HepG2 (cell line): Measurements from ENCODE around the gene SEZ6. TPM values are rescaled to one million over a fixed set of nuclear protein-coding genes. Genes with fewer than 3 reads are reported as not detected.
A peak's percentile ranks its signal among the peaks of the same experiment; 100 is the strongest.

Experiments
- ATAC-seq: fragments of 200-7000 bp; cut with Tn5 transposase; 3 replicates; pipeline ENCODE4 v1.9.1; 2020; ENCODE audit warnings: mild to moderate bottlenecking, moderate library complexity
- BruUV-seq: library from RNA; stranded (reverse); fragments of 400-500 nt; replicated peaks from 2 replicates; lab custom pipeline; 2021; lab: Mats Ljungman, UMichigan
- CTCF ChIA-PET: fragments of 300-600 bp; formaldehyde crosslinking; extraction: SDS; loops from one replicate; lab custom pipeline; 2021; ENCODE audit warnings: low total read pairs, inconsistent platforms, low intra/inter-chr PET ratio; lab: Yijun Ruan, JAX
- POLR2A ChIA-PET: fragments of 350-600 bp; sonication (Branson Sonifier 250); formaldehyde crosslinking; loops from one replicate; lab custom pipeline; 2020; ENCODE audit warnings: antibody characterized with exemption, inconsistent platforms; lab: Yijun Ruan, JAX
- DNase-seq: peaks from one replicate; pipeline ENCODE4 v3.0.0-alpha.2; 2015; ENCODE audit warnings: low spot score
- FAIRE-seq: peaks from 3 replicates; lab custom pipeline; 2011; peaks lifted over from hg19 to GRCh38; lab: Jason Lieb, UNC
- H2AFZ ChIP-seq: one replicate; pipeline ENCODE4 v1.6.1; 2011; ENCODE audit warnings: low read length, inconsistent platforms
- H3K27ac ChIP-seq: fragments of 300-600 bp; 3 replicates; pipeline ENCODE4 v1.8.0; 2011; ENCODE audit warnings: mixed run types, mild to moderate bottlenecking, mixed read lengths, low read length, inconsistent platforms; ENCODE audit not compliant: insufficient read depth; ENCODE audit errors: extremely low read length
- H3K27me3 ChIP-seq, 2 experiments: fragments of 200-600 bp in 1 of 2; 2 replicates in 1 of 2; 3 replicates in 1 of 2; pipeline versions ENCODE4 v1.6.0 to v1.8.0; 2011; ENCODE audit warnings: low read length in 2 of 2, mild to moderate bottlenecking in 2 of 2, moderate library complexity in 2 of 2, inconsistent platforms in 1 of 2; ENCODE audit not compliant: insufficient read depth in 2 of 2, control insufficient read depth in 1 of 2
- H3K36me3 ChIP-seq, 2 experiments: fragments of 200-600 bp in 1 of 2; replicated peaks in 1 of 2; 2 replicates in 1 of 2; 3 replicates in 1 of 2; pipeline versions ENCODE4 v1.5.1 to v1.8.0; 2011; ENCODE audit warnings: low read length in 2 of 2, inconsistent platforms in 1 of 2; ENCODE audit not compliant: insufficient read depth in 2 of 2, control insufficient read depth in 1 of 2
- H3K4me1 ChIP-seq: 2 replicates; pipeline ENCODE4 v1.5.1; 2012; ENCODE audit warnings: low read length, inconsistent platforms; ENCODE audit not compliant: insufficient read depth
- H3K4me2 ChIP-seq: 2 replicates; pipeline ENCODE4 v1.6.0; 2011; ENCODE audit warnings: low read depth, low read length, inconsistent platforms
- H3K4me3 ChIP-seq, 3 experiments: fragments of 200-600 bp in 1 of 3; sonication (generic), shearing (Covaris generic) in 1 of 3; replicated peaks in 1 of 3; 2 replicates each; pipeline ENCODE4 v1.5.1; 2011 to 2016; ENCODE audit warnings: low read length in 3 of 3, inconsistent platforms in 2 of 3, low read depth in 2 of 3, mild to moderate bottlenecking in 2 of 3, control low read depth in 1 of 3, mixed read lengths in 1 of 3; ENCODE audit not compliant: insufficient read depth in 1 of 3
- H3K79me2 ChIP-seq: one replicate; pipeline ENCODE4 v1.6.1; 2011; ENCODE audit warnings: low read length, inconsistent platforms; ENCODE audit not compliant: insufficient read depth
- H3K9ac ChIP-seq: 2 replicates; pipeline ENCODE4 v1.6.0; 2011; ENCODE audit warnings: mild to moderate bottlenecking, low read depth, low read length, inconsistent platforms; ENCODE audit not compliant: insufficient read depth
- H3K9me3 ChIP-seq: 2 replicates; pipeline ENCODE4 v1.5.1; 2012; ENCODE audit warnings: mild to moderate bottlenecking, low read length
- H4K20me1 ChIP-seq: 2 replicates; pipeline ENCODE4 v1.6.0; 2011; ENCODE audit warnings: inconsistent platforms, mild to moderate bottlenecking, low read length, moderate library complexity; ENCODE audit not compliant: insufficient read depth
- AHDC1 ChIP-seq: sonication (generic); formaldehyde crosslinking; IDR thresholded peaks from 2 replicates; pipeline ENCODE4 v1.5.1; 2020; ENCODE audit warnings: mild to moderate bottlenecking, missing genetic modification reagents, borderline replicate concordance
- GTF3A ChIP-seq: sonication (generic); formaldehyde crosslinking; conservative IDR thresholded peaks from 2 replicates; pipeline ENCODE4 v1.4.0; 2020; ENCODE audit warnings: mild to moderate bottlenecking, missing genetic modification reagents
- HDAC2 ChIP-seq: sonication (generic); formaldehyde crosslinking; IDR thresholded peaks from 2 replicates; pipeline ENCODE4 v1.4.0; 2020; ENCODE audit warnings: missing genetic modification reagents
- NFYB ChIP-seq: sonication (generic); formaldehyde crosslinking; IDR thresholded peaks from 2 replicates; pipeline ENCODE4 v1.4.0; 2020; ENCODE audit warnings: missing genetic modification reagents
- THAP11 ChIP-seq: IDR thresholded peaks from 2 replicates; pipeline ENCODE4 v1.6.1; 2016; ENCODE audit warnings: missing biosample characterization, missing genetic modification reagents
- TOE1 ChIP-seq: sonication (generic); formaldehyde crosslinking; IDR thresholded peaks from 2 replicates; pipeline ENCODE4 v1.4.0; 2020; ENCODE audit warnings: mild to moderate bottlenecking, missing genetic modification reagents
- ZBED4 ChIP-seq: sonication (generic); formaldehyde crosslinking; IDR thresholded peaks from 2 replicates; pipeline ENCODE4 v1.4.0; 2020; ENCODE audit warnings: missing genetic modification reagents, borderline replicate concordance
- ZFP91 ChIP-seq: sonication (generic); formaldehyde crosslinking; IDR thresholded peaks from 2 replicates; pipeline ENCODE4 v1.9.0; 2022; ENCODE audit warnings: missing genetic modification reagents, mild to moderate bottlenecking, borderline replicate concordance
- ZNF263 ChIP-seq: sonication (generic); formaldehyde crosslinking; IDR thresholded peaks from 2 replicates; pipeline ENCODE4 v1.4.0; 2020; ENCODE audit warnings: missing genetic modification reagents
- ZNF414 ChIP-seq: sonication (generic); formaldehyde crosslinking; IDR thresholded peaks from 2 replicates; pipeline ENCODE4 v1.5.0; 2020; ENCODE audit warnings: missing genetic modification reagents
- ZSCAN21 ChIP-seq: sonication (generic); formaldehyde crosslinking; IDR thresholded peaks from 2 replicates; pipeline ENCODE4 v1.8.0; 2022; ENCODE audit warnings: mild to moderate bottlenecking, missing genetic modification reagents, moderate library complexity, borderline replicate concordance
- WGBS: methylation state at CpG from one replicate; pipeline ENCODE4 v1.1.6; 2017; ENCODE audit warnings: low lambda C conversion rate; 5-methylcytosine and 5-hydroxymethylcytosine counted together
- in situ Hi-C: cut with HindIII; loops from 2 replicates; pipeline ENCODE4 v1.10.0; 2017; ENCODE audit warnings: low pct_unique_long_range_greater_than_20kb; ENCODE audit not compliant: extremely low pct_ligation_motif_present
- intact Hi-C: fragments of 100-400 bp; cut with micrococcal nuclease; formaldehyde crosslinking; loops from one replicate; pipeline ENCODE4 v1.10.0; 2022; ENCODE audit not compliant: unreplicated experiment
- polyA plus RNA-seq, 8 experiments: library from polyadenylated mRNA; depleted of rRNA in 3 of 8; stranded (reverse) in 7 of 8; unstranded in 1 of 8; fragments of >200 nt; fragmentation: Illumina TruSeq in 4 of 8; extraction: Trizol in 4 of 8; gene quantifications; 2 replicates each; pipeline versions ENCODE4 v1.2.1 to v1.2.3, GENCODE V29; 2011 to 2016; ENCODE audit warnings: low read depth in 4 of 8, missing spikeins in 1 of 8, mixed read lengths in 1 of 8; ENCODE audit not compliant: insufficient read depth in 1 of 8
- total RNA-seq, 5 experiments: library from RNA; depleted of rRNA; stranded (reverse); fragments of >200 nt; fragmentation: Illumina TruSeq; extraction: Trizol; gene quantifications; 2 replicates each; pipeline ENCODE4 v1.2.3, GENCODE V29; 2016; ENCODE audit warnings: low read depth in 1 of 5

The SEZ6 gene
- total and polyA plus RNA-seq, 2 of the 13 experiments (the other 11 are each of a cell fraction or from before 2014, with no cell fraction given), result not detected

GRCh38 chr17:28996554-28997096, 9.2 kb downstream of the SEZ6 start:
- H3K27me3 ChIP-seq, result peaks cover 6 to 16% of the 10 kb centered on the region in 2 experiments; a peak in 4 of 5 replicates
- no TSS peak for BruUV-seq
- in situ Hi-C loops, result no loop called here
- no peaks in the 10 kb centered on the region for H3K9me3 ChIP-seq
- WGBS, result 0% methylated on average over 5 of the region's 5 CpGs
- POLR2A ChIA-PET, result no interaction called here
- H3K4me2 ChIP-seq, result peak overlapping the region; percentile 86
- FAIRE-seq (peak; percentile 86), DNase-seq (peak; percentile 45), ATAC-seq (peak; percentile 92)
- H3K9ac ChIP-seq, result peak overlapping the region; percentile 27; the same call in 1 of the 2 replicates
- H3K79me2 ChIP-seq, result no peaks in the 10 kb centered on the region
- peak overlapping the region; percentile 16 to 64 (median 35); a peak in 4 of 6 replicates for H3K4me3 ChIP-seq
- intact Hi-C loops, result no loop called here
- H3K4me1 ChIP-seq, result peaks cover 63% of the 10 kb centered on the region
- no peaks in the 10 kb centered on the region for H4K20me1 ChIP-seq
- CTCF ChIA-PET, result no interaction called here
- H3K36me3 ChIP-seq, result no peaks in the 10 kb centered on the region
- peak overlapping the region; percentile 50 for H2AFZ ChIP-seq
- H3K27ac ChIP-seq, result peak overlapping the region; percentile 62
- TF ChIP-seq ZFP91, result peak; percentile 41; the same call in 1 of the 2 replicates
- peak; percentile 29; the same call in 1 of the 2 replicates for TF ChIP-seq THAP11
- TF ChIP-seq ZNF414 (CRISPR knock-in tag), result peak; percentile 54; the same call in 1 of the 2 replicates
- peak; percentile 53; the same call in 1 of the 2 replicates for TF ChIP-seq AHDC1 (CRISPR knock-in tag)
- TF ChIP-seq NFYB (CRISPR knock-in tag), result no peak
- 0 out of 2 replicates have a peak, but pooled peaks have one; percentile 33 for TF ChIP-seq ZBED4
- no peak for TF ChIP-seq TOE1
- no peak for TF ChIP-seq GTF3A (CRISPR knock-in tag)
- TF ChIP-seq ZSCAN21 (CRISPR knock-in tag), result 0 out of 2 replicates have a peak, but pooled peaks have one; percentile 24
- peak; percentile 62; the same call in 1 of the 2 replicates for TF ChIP-seq ZNF263
- TF ChIP-seq HDAC2 (CRISPR knock-in tag), result peak; percentile 74; the same call in 1 of the 2 replicates
